Keratinocyte (primary cell): ENCODE data around the gene MPLKIP. TPM values are rescaled to one million over a fixed set of nuclear protein-coding genes. Genes with fewer than 3 reads are reported as not detected.
"Not testable (repeated sequence)": the region's sequence is repeated elsewhere in the genome, so short reads cannot be mapped to it uniquely, and the experiment has no call there.

Source experiments
- DNase-seq: peaks from one replicate; pipeline ENCODE4 v3.0.0-alpha.2; 2011; ENCODE audit warnings: low read depth, missing footprints, low spot score
- FAIRE-seq: peaks from 2 replicates; lab custom pipeline; 2011; peaks lifted over from hg19 to GRCh38; lab: Jason Lieb, UNC
- H2AFZ ChIP-seq: 2 replicates; pipeline ENCODE4 v1.6.0; 2012; ENCODE audit warnings: low read length, control low read depth, inconsistent platforms; ENCODE audit not compliant: control insufficient read depth
- H3K27ac ChIP-seq: 2 replicates; pipeline ENCODE4 v1.5.1; 2011; ENCODE audit warnings: low read length; ENCODE audit not compliant: control insufficient read depth, insufficient read depth
- H3K27me3 ChIP-seq: 3 replicates; pipeline ENCODE4 v1.6.0; 2011; ENCODE audit warnings: low read length; ENCODE audit not compliant: control insufficient read depth, insufficient read depth; ENCODE audit errors: extremely low read depth
- H3K36me3 ChIP-seq, 2 experiments: 2 replicates in 1 of 2; 3 replicates in 1 of 2; pipeline ENCODE4 v1.5.1; 2011; ENCODE audit warnings: low read length in 2 of 2, mild to moderate bottlenecking in 1 of 2; ENCODE audit not compliant: control insufficient read depth in 2 of 2, insufficient read depth in 2 of 2; ENCODE audit errors: extremely low read depth in 1 of 2
- H3K4me1 ChIP-seq: 3 replicates; pipeline ENCODE4 v1.5.1; 2011; ENCODE audit warnings: low read length; ENCODE audit not compliant: control insufficient read depth, insufficient read depth; ENCODE audit errors: extremely low read depth
- H3K4me2 ChIP-seq: 3 replicates; pipeline ENCODE4 v1.6.0; 2011; ENCODE audit warnings: low read depth, low read length; ENCODE audit not compliant: control insufficient read depth, insufficient read depth; ENCODE audit errors: extremely low read depth
- H3K4me3 ChIP-seq, 3 experiments: fragments of 200-600 bp in 1 of 3; sonication (generic) in 1 of 3; 2 replicates in 2 of 3; 3 replicates in 1 of 3; pipeline ENCODE4 v1.5.1; 2011 to 2016; ENCODE audit warnings: low read length in 3 of 3, mild to moderate bottlenecking in 3 of 3, control low read depth in 2 of 3, inconsistent platforms in 1 of 3, low read depth in 1 of 3, mixed read lengths in 1 of 3, mixed run types in 1 of 3, moderate library complexity in 1 of 3; ENCODE audit not compliant: control insufficient read depth in 2 of 3, insufficient read depth in 2 of 3; ENCODE audit errors: extremely low read depth in 1 of 3
- H3K79me2 ChIP-seq: 2 replicates; pipeline ENCODE4 v1.6.0; 2012; ENCODE audit warnings: low read length; ENCODE audit not compliant: control insufficient read depth, insufficient read depth
- H3K9ac ChIP-seq: 3 replicates; pipeline ENCODE4 v1.6.0; 2011; ENCODE audit warnings: low read length; ENCODE audit not compliant: control insufficient read depth, insufficient read depth; ENCODE audit errors: extremely low read depth
- H3K9me1 ChIP-seq: 3 replicates; pipeline ENCODE4 v1.6.0; 2011; ENCODE audit warnings: low read length; ENCODE audit not compliant: control insufficient read depth, insufficient read depth; ENCODE audit errors: extremely low read depth
- H3K9me3 ChIP-seq: 2 replicates; pipeline ENCODE4 v1.5.1; 2012; ENCODE audit warnings: low read depth, low read length; ENCODE audit not compliant: control insufficient read depth
- H4K20me1 ChIP-seq: 3 replicates; pipeline ENCODE4 v1.6.0; 2011; ENCODE audit warnings: low read length; ENCODE audit not compliant: control insufficient read depth, insufficient read depth; ENCODE audit errors: extremely low read depth
- EZH2 ChIP-seq: IDR thresholded peaks from one replicate; pipeline ENCODE4 v1.6.1; 2012; ENCODE audit warnings: inconsistent platforms, mild to moderate bottlenecking, low read length, moderate library complexity
- dilution Hi-C: fragments of 300-500 bp; cut with MboI; formaldehyde crosslinking; loops from one replicate; pipeline ENCODE4 v1.7.0; 2020; ENCODE audit warnings: low sequenced_read_pairs; ENCODE audit not compliant: extremely low pct_ligation_motif_present
- polyA plus RNA-seq, 5 experiments: library from polyadenylated mRNA; depleted of rRNA in 3 of 5; stranded (reverse) in 3 of 5; stranded (forward) in 1 of 5; unstranded in 1 of 5; fragments of >200 nt; gene quantifications; 1 replicate in 1 of 5; 2 replicates in 3 of 5; 3 replicates in 1 of 5; pipeline versions ENCODE4 v1.2.1 to v1.2.3, GENCODE V29; 2011 to 2012; ENCODE audit warnings: missing spikeins in 2 of 5, low read depth in 1 of 5, low replicate concordance in 1 of 5
- TF ChIP-seq, protein P1 (sequence below), 3 experiments: IDR thresholded peaks in 1 of 3; conservative IDR thresholded peaks in 1 of 3; optimal IDR thresholded peaks in 1 of 3; 2 replicates in 2 of 3; 3 replicates in 1 of 3; pipeline versions ENCODE3 to v1.5.1; 2011; ENCODE audit warnings: low read length in 3 of 3, mild to moderate bottlenecking in 3 of 3, moderate library complexity in 2 of 3, control low read depth in 1 of 3, inconsistent platforms in 1 of 3; ENCODE audit not compliant: insufficient read depth in 2 of 3; ENCODE audit errors: extremely low read depth in 1 of 3

MPLKIP gene
- polyA plus RNA-seq, 1 donor (not counting 4 experiments of a cell fraction or from before 2014, with no cell fraction given), result 43.3 TPM

DNA sequence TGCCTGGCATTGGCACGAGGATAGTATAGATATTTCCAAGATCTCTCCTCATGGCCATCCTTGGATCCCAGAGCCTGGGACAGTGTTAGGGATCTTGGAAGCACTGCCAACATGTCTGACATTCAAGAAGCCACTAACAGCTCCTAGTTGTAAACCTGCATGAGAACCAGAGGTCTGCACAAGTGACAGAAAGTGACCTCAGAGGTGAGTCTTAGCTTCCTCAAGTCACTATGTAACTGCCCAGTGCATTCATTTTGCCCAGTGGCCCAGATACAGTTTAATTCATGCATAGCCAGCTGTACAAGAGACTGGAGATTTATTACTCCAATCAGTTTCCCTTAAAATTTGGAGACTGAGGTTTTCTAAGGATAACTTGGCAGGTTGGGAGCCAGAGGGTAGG, 17.1 kb upstream of the MPLKIP start:
- TF ChIP-seq, protein P1, sequence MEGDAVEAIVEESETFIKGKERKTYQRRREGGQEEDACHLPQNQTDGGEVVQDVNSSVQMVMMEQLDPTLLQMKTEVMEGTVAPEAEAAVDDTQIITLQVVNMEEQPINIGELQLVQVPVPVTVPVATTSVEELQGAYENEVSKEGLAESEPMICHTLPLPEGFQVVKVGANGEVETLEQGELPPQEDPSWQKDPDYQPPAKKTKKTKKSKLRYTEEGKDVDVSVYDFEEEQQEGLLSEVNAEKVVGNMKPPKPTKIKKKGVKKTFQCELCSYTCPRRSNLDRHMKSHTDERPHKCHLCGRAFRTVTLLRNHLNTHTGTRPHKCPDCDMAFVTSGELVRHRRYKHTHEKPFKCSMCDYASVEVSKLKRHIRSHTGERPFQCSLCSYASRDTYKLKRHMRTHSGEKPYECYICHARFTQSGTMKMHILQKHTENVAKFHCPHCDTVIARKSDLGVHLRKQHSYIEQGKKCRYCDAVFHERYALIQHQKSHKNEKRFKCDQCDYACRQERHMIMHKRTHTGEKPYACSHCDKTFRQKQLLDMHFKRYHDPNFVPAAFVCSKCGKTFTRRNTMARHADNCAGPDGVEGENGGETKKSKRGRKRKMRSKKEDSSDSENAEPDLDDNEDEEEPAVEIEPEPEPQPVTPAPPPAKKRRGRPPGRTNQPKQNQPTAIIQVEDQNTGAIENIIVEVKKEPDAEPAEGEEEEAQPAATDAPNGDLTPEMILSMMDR (optimal IDR thresholded peaks at IDR 0.05 in 1 of 3, IDR thresholded peaks at IDR 0.05 in 1 of 3, conservative IDR thresholded peaks at IDR 0.05 in 1 of 3; ENCODE audit: extremely low read depth in 1 of 3, insufficient read depth in 2 of 3, low read length in 3 of 3), result no peak
- TF ChIP-seq EZH2, result no peak
- Histone ChIP-seq H3K9me3 (peaks cover 3% of the 10 kb centered on the region), H3K4me2 (no peak overlapping the region), H2AFZ (no peak overlapping the region), H3K27ac (no peak overlapping the region), H3K79me2 (no peaks in the 10 kb centered on the region), H3K4me3 (no peak overlapping the region), H3K4me1 (no peaks in the 10 kb centered on the region), H3K27me3 (no peaks in the 10 kb centered on the region), H3K9me1 (no peaks in the 10 kb centered on the region), H4K20me1 (no peaks in the 10 kb centered on the region), H3K9ac (no peak overlapping the region), H3K36me3 (no peaks in the 10 kb centered on the region)
- dilution Hi-C loops, result no loop called here
- peak; percentile 9 for FAIRE-seq
- DNase-seq, result no peak

DNA sequence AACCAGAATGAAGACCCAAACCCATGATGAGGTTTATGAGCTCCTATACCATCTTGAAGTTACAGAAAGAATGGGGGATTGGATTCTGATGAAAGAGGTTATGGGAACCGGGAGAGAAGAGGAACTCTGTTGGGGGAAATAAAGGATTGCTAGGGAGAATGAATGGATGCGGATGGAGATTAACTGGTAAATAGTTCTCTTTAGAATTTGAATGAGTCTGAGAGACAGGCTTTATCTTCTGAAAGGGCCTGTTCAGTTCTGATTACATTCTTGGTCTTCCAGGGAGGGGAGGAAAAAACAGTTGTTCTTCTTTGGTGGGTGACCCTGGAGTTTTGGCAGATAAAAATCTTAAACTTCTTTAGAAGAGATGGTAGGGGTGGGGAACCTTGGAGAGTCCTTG, 14.2 kb upstream of the MPLKIP start:
- no peaks in the 10 kb centered on the region for H3K27me3 ChIP-seq
- H3K4me2 ChIP-seq, result no peak overlapping the region
- no peaks in the 10 kb centered on the region for H3K4me1 ChIP-seq
- TF ChIP-seq, protein P1 (optimal IDR thresholded peaks at IDR 0.05 in 1 of 3, IDR thresholded peaks at IDR 0.05 in 1 of 3, conservative IDR thresholded peaks at IDR 0.05 in 1 of 3; ENCODE audit: extremely low read depth in 1 of 3, insufficient read depth in 2 of 3, low read length in 3 of 3), result no peak
- TF ChIP-seq EZH2, result no peak
- no peak for DNase-seq
- H4K20me1 ChIP-seq, result no peaks in the 10 kb centered on the region
- no peaks in the 10 kb centered on the region for H3K36me3 ChIP-seq
- no peaks in the 10 kb centered on the region for H3K79me2 ChIP-seq
- no peak overlapping the region for H2AFZ ChIP-seq
- H3K9ac ChIP-seq, result no peak overlapping the region
- peaks cover 3% of the 10 kb centered on the region for H3K9me3 ChIP-seq
- no peak overlapping the region for H3K27ac ChIP-seq
- no peak overlapping the region for H3K4me3 ChIP-seq
- dilution Hi-C loops, result no loop called here
- no peaks in the 10 kb centered on the region for H3K9me1 ChIP-seq
- no peak for FAIRE-seq

DNA sequence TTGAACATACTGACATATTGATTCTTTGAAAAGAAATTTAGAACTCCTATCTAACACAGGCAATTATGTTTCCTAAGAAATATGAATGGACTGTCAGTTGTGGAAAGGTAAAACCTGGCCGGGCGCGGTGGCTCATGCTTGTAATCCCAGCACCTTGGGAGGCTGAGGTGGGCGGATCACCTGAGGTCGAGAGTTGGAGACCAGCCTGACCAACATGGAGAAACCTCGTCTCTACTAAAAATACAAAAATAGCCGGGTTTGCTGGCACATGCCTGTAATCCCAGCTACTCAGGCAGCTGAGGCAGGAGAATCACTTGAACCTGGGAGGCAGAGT, 13.8 kb upstream of the MPLKIP start:
- H3K4me1 ChIP-seq, H3K9ac ChIP-seq, H3K4me2 ChIP-seq, DNase-seq, H3K9me1 ChIP-seq, FAIRE-seq, H3K36me3 ChIP-seq, H3K27ac ChIP-seq, dilution Hi-C loops, H4K20me1 ChIP-seq, H3K79me2 ChIP-seq, H2AFZ ChIP-seq, H3K4me3 ChIP-seq, H3K27me3 ChIP-seq, H3K9me3 ChIP-seq: not testable (repeated sequence)
